Neural cell (in vitro differentiated cells): ENCODE measurements around the gene ZDHHC8. TPM values are rescaled to one million over a fixed set of nuclear protein-coding genes. Genes with fewer than 3 reads are reported as not detected.

ENCODE experiments used
- H2AFZ ChIP-seq: fragments of 200-600, 300-800 bp; sonication (generic), shearing (Covaris generic); 2 replicates; pipeline ENCODE4 v1.6.0; 2014; ENCODE audit warnings: low read depth, mild to moderate bottlenecking, antibody characterized with exemption, low read length, moderate library complexity
- H3F3A ChIP-seq: fragments of 200-600 bp; shearing (Covaris generic); 2 replicates; pipeline ENCODE4 v1.6.1; 2016; ENCODE audit warnings: mild to moderate bottlenecking, moderate library complexity, mixed read lengths, antibody characterized with exemption, low read length; ENCODE audit not compliant: insufficient read depth, poor library complexity, severe bottlenecking
- H3K27ac ChIP-seq: fragments of 200-600, 300-800 bp; sonication (generic), shearing (Covaris generic); 2 replicates; pipeline ENCODE4 v1.5.1; 2014; ENCODE audit warnings: mild to moderate bottlenecking, low read length, moderate library complexity
- H3K27me3 ChIP-seq: fragments of 300-800, 200-600 bp; sonication (generic), shearing (Covaris generic); 2 replicates; pipeline ENCODE4 v1.6.0; 2014; ENCODE audit warnings: mild to moderate bottlenecking, low read depth, low read length, moderate library complexity; ENCODE audit not compliant: insufficient read depth
- H3K36me3 ChIP-seq: fragments of 300-800, 200-600 bp; sonication (generic), shearing (Covaris generic); 2 replicates; pipeline ENCODE4 v1.5.1; 2014; ENCODE audit warnings: mild to moderate bottlenecking, antibody characterized with exemption, low read length, moderate library complexity; ENCODE audit not compliant: insufficient read depth
- H3K4me2 ChIP-seq: fragments of 300-800, 200-600 bp; sonication (generic), shearing (Covaris generic); 2 replicates; pipeline ENCODE4 v1.6.0; 2014; ENCODE audit warnings: mild to moderate bottlenecking, low read length
- H3K4me3 ChIP-seq: fragments of 300-800, 200-600 bp; sonication (generic), shearing (Covaris generic); 2 replicates; pipeline ENCODE4 v1.5.1; 2014; ENCODE audit warnings: mild to moderate bottlenecking, low read length, moderate library complexity
- H3K79me2 ChIP-seq: fragments of 200-600 bp; shearing (Covaris generic); replicated peaks from 2 replicates; pipeline ENCODE4 v1.6.0; 2014; ENCODE audit warnings: mild to moderate bottlenecking, low read length, moderate library complexity; ENCODE audit not compliant: insufficient read depth
- H3K9ac ChIP-seq: fragments of 300-800, 200-600 bp; sonication (generic), shearing (Covaris generic); 2 replicates; pipeline ENCODE4 v1.6.1; 2016; ENCODE audit warnings: mild to moderate bottlenecking, low read length, mixed read lengths
- H3K9me2 ChIP-seq: fragments of 200-600 bp; shearing (Covaris generic); 2 replicates; pipeline ENCODE4 v1.6.1; 2016; ENCODE audit warnings: mild to moderate bottlenecking, low read length, mixed read lengths; ENCODE audit not compliant: insufficient read depth
- H3K9me3 ChIP-seq: fragments of 200-600, 300-800 bp; sonication (generic), shearing (Covaris generic); 2 replicates; pipeline ENCODE4 v1.6.1; 2016; ENCODE audit warnings: mild to moderate bottlenecking, mixed run types, low read length, moderate library complexity, mixed read lengths
- H4K20me1 ChIP-seq: fragments of 200-600 bp; shearing (Covaris generic); 2 replicates; pipeline ENCODE4 v1.6.1; 2016; ENCODE audit warnings: mild to moderate bottlenecking, mixed run types; ENCODE audit not compliant: insufficient read depth
- EP300 ChIP-seq: fragments of 450-650 bp; conservative IDR thresholded peaks from 2 replicates; pipeline ENCODE4 v1.6.1; 2014; ENCODE audit warnings: antibody characterized with exemption, mild to moderate bottlenecking, moderate library complexity; ENCODE audit not compliant: poor library complexity, severe bottlenecking
- EZH2 ChIP-seq: fragments of 200-600, 300-800 bp; shearing (Covaris generic), sonication (generic); IDR thresholded peaks from 2 replicates; pipeline ENCODE4 v1.6.1; 2014; ENCODE audit warnings: antibody characterized with exemption, low read length, borderline replicate concordance, mild to moderate bottlenecking; ENCODE audit not compliant: insufficient read depth, poor library complexity, severe bottlenecking
- MXI1 ChIP-seq: fragments of 450-650 bp; conservative IDR thresholded peaks from 2 replicates; pipeline ENCODE4 v1.6.1; 2014; ENCODE audit warnings: antibody characterized with exemption, mild to moderate bottlenecking; ENCODE audit not compliant: poor library complexity, severe bottlenecking
- POLR2AphosphoS5 ChIP-seq: IDR thresholded peaks from 2 replicates; pipeline ENCODE4 v1.6.1; 2012
- RAD21 ChIP-seq: fragments of 450-650 bp; conservative IDR thresholded peaks from 2 replicates; pipeline ENCODE4 v1.6.1; 2014; ENCODE audit warnings: antibody characterized with exemption, mild to moderate bottlenecking, moderate library complexity
- REST ChIP-seq: IDR thresholded peaks from 2 replicates; pipeline ENCODE4 v1.6.1; 2012; ENCODE audit warnings: borderline replicate concordance
- SMC3 ChIP-seq: fragments of 450-650 bp; conservative IDR thresholded peaks from 2 replicates; pipeline ENCODE4 v1.6.1; 2014; ENCODE audit warnings: antibody characterized with exemption, mild to moderate bottlenecking, moderate library complexity; ENCODE audit not compliant: poor library complexity
- TAF1 ChIP-seq: IDR thresholded peaks from 2 replicates; pipeline ENCODE4 v1.6.1; 2012; ENCODE audit warnings: low read depth
- polyA plus RNA-seq: library from polyadenylated mRNA; depleted of rRNA; stranded (reverse); fragments of >200 nt; gene quantifications from 2 replicates; pipeline ENCODE4 v1.2.3, GENCODE V29; 2014
- TF ChIP-seq, protein P1 (sequence below): fragments of 450-650 bp; IDR thresholded peaks from 2 replicates; pipeline ENCODE4 v1.5.1; 2014; ENCODE audit warnings: antibody characterized with exemption, mild to moderate bottlenecking, moderate library complexity; ENCODE audit not compliant: poor library complexity, severe bottlenecking

Gene ZDHHC8
- polyA plus RNA-seq, 1 donor from 2014 or later = 4.5 TPM

DNA sequence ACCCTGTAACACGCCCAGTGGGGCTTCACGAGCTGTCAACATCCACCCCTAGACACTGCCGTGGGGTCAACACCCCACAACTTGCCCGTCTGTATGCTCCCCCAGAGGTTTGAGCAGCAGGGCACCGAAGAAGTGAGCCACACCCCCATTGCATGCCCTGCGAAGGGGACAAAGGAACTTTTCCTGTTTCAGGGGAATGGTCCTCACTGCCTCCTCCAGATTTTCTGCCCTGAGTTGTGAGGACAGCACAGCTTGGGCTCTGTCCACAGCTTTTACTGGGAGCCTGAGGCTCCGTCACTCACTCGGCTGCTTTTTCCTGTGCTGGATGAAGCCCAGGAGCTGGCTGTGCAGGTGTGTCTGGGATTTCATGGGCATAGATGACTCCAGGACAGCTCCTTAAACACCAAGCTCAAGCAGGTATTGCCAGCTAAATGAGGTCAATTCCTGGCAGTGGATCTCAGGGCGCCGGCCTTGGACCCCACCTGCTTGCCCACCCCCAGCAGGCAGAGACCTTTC lies 59.5 kb downstream of the ZDHHC8 start:
- Histone ChIP-seq H3K36me3 (no peaks in the 10 kb centered on the region), H3K9me2 (no peaks in the 10 kb centered on the region), H3K27ac (no peak overlapping the region), H3K79me2 (no peaks in the 10 kb centered on the region), H3K27me3 (no peaks in the 10 kb centered on the region), H3K4me2 (no peak overlapping the region), H2AFZ (no peak overlapping the region), H3F3A (no peaks in the 10 kb centered on the region), H3K9ac (no peak overlapping the region), H3K4me3 (no peak overlapping the region), H3K9me3 (no peaks in the 10 kb centered on the region), H4K20me1 (no peaks in the 10 kb centered on the region)
- TF ChIP-seq, protein P1, sequence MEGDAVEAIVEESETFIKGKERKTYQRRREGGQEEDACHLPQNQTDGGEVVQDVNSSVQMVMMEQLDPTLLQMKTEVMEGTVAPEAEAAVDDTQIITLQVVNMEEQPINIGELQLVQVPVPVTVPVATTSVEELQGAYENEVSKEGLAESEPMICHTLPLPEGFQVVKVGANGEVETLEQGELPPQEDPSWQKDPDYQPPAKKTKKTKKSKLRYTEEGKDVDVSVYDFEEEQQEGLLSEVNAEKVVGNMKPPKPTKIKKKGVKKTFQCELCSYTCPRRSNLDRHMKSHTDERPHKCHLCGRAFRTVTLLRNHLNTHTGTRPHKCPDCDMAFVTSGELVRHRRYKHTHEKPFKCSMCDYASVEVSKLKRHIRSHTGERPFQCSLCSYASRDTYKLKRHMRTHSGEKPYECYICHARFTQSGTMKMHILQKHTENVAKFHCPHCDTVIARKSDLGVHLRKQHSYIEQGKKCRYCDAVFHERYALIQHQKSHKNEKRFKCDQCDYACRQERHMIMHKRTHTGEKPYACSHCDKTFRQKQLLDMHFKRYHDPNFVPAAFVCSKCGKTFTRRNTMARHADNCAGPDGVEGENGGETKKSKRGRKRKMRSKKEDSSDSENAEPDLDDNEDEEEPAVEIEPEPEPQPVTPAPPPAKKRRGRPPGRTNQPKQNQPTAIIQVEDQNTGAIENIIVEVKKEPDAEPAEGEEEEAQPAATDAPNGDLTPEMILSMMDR = no peak
- TF ChIP-seq EP300 = no peak
- no peak for TF ChIP-seq SMC3
- no peak for TF ChIP-seq TAF1
- no peak for TF ChIP-seq EZH2
- TF ChIP-seq POLR2AphosphoS5 = no peak
- TF ChIP-seq MXI1 = no peak

DNA sequence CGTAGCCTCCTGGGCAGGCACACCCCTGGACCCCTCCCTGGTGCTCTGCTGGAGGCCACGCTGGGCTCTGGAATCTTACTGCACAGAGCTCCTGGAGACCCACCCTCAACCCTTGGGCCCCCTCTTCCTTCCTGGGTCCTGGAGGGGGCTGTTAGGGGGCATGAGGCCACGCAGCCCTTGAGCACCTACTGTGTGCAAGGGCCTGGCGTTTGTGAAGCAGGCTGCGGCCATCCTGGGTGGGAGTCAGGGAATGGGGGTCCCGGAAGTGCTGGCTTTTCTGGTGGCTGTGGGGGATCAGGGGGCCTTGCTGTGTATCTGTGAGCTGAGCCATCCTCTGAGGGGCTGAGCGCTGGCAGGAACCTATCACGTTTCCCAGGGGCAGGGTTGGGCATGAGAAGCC lies 60.2 kb downstream of the ZDHHC8 start:
- Histone ChIP-seq H3F3A (no peaks in the 10 kb centered on the region), H3K9me2 (no peaks in the 10 kb centered on the region), H3K4me3 (no peak overlapping the region), H3K27ac (no peak overlapping the region), H4K20me1 (no peaks in the 10 kb centered on the region), H3K9ac (no peak overlapping the region), H3K4me2 (no peak overlapping the region), H3K79me2 (no peaks in the 10 kb centered on the region), H3K9me3 (no peaks in the 10 kb centered on the region), H2AFZ (no peak overlapping the region), H3K27me3 (no peaks in the 10 kb centered on the region), H3K36me3 (no peaks in the 10 kb centered on the region)
- TF ChIP-seq SMC3 = no peak
- TF ChIP-seq, protein P1 = no peak
- TF ChIP-seq TAF1 = no peak
- no peak for TF ChIP-seq MXI1
- TF ChIP-seq EP300 = no peak
- TF ChIP-seq EZH2 = no peak
- no peak for TF ChIP-seq RAD21
- TF ChIP-seq REST = no peak
- no peak for TF ChIP-seq POLR2AphosphoS5
